AG08395 (cell line): ENCODE measurements around the gene JMJD4.
A peak's percentile ranks its signal among the peaks of the same experiment; 100 is the strongest.

Source experiments
- DNase-seq: peaks from one replicate; pipeline ENCODE4 v3.0.0; 2012; ENCODE audit warnings: mixed read lengths, low spot score

The JMJD4 gene, protein sequence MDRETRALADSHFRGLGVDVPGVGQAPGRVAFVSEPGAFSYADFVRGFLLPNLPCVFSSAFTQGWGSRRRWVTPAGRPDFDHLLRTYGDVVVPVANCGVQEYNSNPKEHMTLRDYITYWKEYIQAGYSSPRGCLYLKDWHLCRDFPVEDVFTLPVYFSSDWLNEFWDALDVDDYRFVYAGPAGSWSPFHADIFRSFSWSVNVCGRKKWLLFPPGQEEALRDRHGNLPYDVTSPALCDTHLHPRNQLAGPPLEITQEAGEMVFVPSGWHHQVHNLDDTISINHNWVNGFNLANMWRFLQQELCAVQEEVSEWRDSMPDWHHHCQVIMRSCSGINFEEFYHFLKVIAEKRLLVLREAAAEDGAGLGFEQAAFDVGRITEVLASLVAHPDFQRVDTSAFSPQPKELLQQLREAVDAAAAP

DNA sequence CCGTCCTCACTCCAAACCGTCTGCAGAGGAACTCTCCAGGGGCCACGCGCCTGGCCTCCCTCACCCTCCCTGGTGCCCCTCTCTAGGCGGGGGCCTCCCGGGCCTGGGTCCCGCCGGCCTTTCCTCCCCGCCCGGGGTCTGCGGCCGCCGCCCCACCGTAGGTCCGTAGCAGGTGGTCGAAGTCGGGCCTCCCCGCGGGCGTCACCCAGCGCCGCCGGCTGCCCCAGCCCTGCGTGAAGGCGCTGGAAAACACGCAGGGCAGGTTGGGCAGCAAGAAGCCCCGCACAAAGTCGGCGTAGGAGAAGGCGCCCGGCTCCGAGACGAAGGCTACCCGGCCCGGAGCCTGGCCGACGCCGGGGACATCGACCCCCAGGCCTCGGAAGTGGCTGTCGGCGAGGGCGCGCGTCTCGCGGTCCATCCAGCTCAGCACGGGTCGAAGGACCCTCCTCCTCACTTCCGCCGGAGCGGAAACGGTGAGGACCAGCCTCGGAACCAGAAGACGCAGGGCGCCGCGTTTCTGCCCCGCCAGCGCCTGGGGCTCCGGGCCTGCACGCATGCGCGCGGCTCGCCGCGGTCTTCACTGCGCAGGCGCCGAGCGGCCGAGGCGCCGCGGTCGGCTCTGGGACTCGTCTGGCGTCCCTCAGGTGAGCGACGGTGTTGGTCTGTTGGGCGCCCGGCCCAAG is at the start of gene JMJD4, which contains the start of gene SNAP47:
Gene JMJD4 (minus strand): TSS at position 447 of the 683 bp plus-strand sequence. CDS start 29 bp downstream, at position 418.
Gene SNAP47 (plus strand): TSS at position 580 of the 683 bp plus-strand sequence. CDS start 12,302 bp downstream, outside the sequence.
- DNase-seq, result peak; percentile 97

DNA sequence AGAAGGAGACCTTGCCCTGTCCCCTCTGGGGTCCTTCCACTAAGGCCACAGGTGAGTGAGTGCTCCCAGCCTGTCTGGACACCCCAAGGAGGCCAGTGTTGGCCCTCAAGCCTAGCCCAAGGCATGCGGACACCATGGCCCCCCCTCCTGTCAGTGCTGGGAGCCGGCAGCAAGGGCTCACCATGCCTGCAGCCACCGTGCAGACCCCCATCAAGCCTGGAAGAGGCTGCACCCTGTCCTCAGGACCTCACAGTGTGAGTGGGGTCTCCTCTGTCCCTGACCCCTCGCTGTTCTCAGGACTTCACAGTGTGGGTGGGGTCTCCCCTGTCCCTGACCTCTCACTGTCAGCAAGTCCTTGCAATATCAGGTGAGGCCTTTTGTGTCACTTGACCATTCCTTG is 47.1 kb upstream of the JMJD4 start:
- no peak for DNase-seq

DNA sequence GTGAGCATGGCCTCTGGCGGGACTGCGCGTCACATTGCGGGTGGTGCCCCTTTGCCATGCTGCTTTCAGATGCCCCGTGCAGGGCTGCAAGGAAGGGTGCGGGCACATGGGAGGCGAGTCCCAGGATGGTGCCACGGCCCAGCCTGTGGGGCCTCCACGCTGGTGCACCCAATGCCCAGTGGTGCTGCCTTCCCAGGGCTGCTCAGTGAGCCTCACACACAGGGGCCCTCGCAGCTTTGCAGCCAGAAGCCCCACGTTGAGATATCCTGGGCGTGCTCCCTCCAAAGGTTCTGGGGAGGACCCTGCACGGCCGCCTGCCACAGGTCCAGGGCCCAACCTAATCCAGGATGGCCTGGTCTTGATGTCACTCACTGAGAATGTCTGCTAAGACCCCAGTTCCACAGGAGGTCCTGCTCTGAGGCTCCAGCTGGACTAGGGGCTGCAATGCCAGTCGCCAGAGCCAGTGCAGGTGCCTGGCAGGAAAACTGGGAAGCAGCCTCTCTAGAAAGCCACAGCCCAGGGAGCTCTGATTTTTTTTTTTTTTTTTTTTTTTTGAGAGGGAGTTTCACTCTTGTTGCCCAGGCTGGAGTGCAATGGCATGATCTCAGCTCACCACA is 46.3 kb upstream of the JMJD4 start:
- no peak for DNase-seq

DNA sequence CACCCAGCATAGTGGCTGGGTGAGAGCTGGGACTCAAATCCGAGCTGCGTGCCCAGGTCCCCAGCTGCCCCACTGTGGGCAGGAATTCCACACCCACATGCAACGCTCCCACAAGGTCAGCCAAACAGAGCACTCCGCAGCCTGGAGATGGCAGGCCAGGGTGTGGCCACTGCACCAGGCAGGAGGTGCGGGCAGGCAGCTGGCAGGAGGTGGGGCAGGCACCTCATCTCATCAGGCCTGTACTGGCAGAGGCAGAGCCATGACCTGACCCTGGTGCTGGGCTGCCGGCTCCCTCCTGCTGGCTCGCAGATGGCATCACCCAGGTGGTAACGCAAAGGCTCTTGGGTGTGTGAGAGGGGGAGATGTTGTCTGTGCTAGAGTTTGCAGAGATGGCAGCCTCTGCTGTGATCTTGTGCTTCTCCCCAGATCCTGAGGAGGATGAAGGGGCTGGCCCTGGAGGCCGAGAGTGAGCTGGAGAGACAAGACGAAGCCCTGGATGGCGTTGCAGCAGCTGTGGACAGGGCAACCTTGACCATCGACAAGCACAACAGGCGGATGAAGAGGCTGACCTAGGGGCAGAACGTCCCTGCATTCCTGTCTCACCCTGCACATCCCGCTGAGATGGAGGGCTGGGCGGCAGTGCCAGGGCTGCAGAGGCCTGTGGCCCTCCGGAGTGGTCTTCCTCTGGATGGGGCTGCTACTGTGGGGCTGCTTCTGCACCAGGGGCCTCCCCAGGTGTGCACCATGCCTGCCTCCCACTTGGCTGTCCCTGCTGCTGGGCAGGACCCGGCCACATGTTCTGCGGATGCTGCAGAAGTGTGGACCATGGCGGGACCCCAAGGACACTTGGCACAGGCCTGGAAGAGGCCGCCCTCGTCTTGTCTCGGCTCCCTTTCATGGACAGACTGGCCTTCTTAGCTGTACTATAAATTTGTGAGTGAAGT is 45.3 kb upstream of the JMJD4 start:
- no peak for DNase-seq

DNA sequence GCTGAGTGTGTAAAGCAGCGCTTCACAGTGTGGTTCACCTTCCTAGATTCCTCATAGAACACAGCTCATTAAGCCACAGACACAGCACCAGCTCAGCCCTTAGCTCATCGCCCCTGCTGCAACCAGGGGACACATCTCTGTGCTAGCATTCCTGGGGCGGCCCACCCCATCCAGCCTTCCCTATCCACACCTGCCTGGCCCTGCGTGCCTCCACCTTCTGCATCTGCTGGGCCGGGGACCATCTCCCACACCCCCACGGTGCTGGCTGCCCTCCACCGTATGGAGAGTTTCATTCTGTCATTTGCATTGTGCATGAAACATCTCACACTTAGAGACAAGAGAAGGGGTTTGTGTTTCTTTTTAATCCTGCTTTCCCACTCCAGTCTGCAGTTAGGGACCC is 44.6 kb upstream of the JMJD4 start:
- DNase-seq, result no peak

DNA sequence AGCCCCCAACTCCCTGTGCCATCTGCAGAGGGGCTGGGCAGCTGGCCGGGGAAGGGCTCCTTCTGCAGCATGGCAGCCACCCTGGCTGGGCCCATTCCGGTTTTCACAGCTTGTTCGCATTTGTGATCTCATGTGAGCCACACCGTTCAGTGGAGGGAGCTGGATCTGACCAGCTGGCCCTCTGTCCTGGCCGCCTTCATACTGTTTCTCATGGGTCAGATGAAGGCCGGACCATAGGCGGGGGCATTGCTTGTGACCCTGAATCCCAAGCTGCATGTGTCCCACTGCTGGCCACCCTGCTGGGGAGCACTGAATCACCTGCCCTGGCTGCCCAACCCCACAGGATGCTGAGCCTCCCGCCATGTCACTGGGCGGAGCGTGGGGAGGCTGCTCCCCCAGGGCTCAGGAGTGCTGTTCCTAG is 43.9 kb upstream of the JMJD4 start:
- no peak for DNase-seq

DNA sequence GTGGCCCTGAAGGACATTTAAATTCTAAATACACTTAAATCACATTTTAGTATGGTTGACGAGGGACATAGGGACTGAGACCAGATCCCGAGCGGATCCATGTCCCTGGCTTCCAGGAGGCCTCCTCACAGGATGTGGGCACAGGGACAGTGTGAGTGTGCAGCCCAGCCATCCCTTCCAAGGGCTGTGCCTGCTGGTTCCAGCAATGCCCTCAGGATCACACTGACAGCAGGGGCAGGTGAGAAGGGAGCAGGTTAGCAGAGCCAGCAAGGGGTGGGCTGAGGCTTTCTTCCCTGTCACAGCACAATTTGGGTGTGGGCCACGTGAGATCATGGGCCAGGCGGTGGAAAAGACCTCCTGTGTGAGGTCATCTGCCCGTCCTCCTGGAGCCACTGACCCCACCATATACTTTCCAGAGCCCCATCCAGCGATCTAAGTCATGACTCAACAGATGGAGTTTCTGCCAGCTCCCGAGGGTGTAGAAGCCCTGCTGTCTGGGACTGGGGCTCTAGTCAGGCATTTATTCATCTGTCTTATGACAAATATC is 43.4 kb upstream of the JMJD4 start:
- DNase-seq, result peak; percentile 75

DNA sequence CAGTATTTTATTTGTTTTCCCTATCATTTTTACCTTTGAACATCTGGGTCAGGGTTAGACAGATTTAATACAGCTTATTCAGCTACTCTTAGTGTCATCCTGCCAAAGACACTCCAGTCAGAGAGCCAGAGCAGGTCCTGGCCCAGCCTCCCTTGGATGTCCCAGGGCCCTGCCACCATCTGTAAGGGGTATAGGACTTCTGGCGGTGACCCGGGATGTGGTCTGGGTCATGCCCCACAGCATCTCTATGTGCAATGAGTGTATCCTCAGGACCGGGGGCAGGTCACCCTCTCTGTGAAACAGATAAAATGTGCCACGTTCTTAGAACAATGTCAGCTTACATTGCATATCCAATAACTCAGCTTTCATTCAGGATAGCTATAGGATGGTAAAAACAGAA is 42.5 kb upstream of the JMJD4 start:
- no peak for DNase-seq

DNA sequence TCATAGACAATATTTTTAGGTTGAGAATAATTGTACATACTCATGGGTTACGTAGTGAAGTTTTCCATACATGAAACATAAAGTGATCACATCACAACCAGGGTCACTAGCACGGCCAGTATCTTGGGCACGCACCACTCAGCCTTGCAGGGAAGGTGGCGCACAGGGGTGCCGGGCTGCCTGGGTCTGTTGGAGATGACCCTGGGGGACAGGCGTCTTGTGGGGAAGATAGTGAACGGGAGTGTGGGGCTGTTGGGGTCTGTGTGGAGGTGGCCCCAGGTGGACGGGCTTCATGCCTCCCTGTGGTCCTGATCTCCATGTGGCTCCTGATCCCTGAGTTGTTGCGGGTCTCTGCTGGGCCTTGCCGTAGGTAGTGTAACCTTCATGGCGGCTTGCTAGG is 42.1 kb upstream of the JMJD4 start:
- no peak for DNase-seq

DNA sequence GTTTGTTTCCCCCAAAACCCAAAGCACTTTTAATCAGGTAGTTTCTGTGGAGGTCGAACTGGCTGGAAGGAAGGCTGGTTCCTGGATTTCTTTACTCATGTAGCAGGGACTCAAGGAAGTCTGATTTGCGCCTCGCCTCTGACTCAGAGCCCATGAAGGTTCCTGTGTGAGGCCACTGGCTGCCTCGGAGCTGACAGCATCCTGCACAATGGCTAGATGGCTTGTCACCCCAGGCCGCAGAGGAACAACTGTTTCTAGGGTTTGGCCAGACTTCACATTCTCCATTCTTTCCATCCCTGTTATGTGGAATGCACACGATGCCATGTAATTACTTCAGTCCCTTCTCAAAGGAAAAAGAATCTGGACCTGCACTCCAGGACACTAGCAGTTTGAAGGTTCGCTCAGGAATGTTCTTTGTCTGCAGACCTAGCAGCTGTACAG is 41.2 kb upstream of the JMJD4 start:
- peak; percentile 92 for DNase-seq

DNA sequence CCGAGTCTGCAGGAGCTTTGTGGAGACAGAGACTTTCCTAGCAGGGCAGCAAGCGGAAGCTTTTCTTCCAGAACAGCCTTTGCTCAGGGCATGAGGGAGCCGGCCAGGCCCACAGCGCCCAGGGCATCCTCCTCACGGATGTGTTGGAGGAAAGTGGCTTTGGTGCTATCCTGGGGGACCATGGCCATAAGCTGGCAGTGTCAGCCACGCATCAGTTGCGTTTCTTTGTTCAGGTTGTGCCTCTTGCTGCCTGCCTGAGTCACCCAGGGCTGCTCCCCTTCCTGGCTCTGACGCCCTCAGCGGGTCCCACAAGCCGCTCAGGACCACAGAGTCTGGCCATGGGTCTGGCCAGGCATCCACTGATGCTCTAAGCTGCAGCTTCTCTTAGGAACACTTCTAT is 40.7 kb upstream of the JMJD4 start:
- DNase-seq, result no peak

DNA sequence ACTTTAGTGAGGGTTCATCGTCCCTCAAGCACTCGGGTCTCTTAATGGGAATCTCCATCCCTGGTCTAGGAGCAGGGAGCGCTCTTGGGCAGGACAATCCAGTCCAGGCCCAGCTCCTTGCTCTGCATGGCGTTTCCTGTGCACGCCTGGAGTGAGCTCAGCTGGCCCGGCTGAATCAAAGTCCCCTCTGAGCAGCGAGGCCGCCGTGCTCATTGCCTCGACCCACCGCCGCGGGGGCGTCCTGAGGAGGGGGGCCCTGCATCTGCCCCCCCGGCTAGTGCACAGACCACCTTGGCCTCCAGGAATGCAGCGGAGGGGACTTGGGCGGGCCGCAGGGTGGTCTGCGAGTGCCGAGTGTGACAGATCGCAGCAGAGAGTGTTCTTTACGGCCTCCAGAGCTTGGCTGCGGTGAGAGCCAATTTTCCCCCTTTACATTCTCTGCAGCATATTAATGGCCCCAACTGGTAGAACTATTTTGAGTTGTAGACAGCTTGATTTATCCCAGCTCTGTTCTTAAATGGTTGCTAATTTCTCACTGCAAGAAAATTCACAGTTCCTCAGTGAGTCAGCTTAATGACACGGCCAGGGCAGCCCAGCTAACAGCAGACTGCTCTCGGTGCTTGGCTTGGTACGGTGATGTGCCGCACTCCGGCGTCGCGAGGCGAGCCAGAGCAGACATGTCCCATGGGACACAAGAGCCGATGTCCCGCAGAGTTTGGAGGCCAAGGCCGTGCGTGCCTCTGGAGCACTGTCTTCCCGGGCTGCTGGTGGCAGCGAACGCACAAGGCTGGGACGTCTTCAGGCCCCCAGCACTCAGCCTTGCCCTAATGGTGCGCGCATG is 39.9 kb upstream of the JMJD4 start:
- peak; percentile 55 for DNase-seq

DNA sequence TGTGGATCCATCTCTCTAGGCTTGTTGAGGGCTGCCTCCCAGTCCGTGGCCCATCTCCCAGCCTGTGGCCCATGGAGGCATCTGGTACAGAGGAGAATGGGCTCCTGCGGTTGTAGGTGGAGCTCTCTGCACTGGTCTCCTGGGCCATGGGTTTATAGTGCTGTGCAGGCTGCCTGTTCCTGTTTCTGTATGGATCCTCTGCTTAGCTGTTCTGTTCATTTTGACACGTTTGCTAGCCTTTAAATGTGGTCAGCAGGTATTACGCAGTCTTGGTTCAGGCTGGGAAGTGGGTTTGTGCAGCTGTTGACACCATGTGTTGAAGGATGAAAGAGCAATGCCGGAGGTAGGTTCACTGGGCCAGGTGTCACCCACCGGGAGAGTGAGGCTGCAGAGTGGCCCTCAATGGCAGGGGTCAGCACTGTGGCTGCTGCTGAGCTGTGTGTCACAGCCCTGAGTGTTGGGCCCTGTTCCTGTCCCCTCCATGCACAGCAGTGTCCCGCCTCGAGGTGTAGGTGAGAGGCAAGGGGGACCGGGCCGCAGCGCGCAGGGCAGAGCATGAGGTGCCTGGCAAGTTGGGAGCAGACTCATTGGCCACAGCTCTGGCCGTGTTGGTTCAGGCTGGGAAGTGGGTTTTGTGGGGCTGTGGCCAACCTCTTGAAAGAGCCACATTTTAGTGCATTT is 39.1 kb upstream of the JMJD4 start:
- DNase-seq, result no peak

DNA sequence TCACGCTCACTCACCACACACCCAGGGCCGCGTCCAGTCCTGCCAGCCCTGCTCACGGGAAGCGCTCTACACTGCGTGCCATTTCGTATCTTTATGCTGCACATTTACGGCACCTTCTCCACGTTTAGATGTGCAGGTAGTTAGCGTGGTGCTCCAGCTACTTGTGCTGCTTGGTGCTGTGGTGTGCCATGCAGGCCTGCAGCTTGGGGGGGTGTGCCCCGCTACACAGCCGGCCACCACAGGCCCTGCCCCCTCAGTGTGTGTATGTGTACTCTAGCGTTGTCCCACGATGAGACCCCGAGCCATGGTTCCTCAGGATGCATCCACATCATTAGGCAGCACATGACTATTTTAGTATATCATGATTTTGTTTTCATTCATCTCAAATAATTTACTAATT is 38.5 kb upstream of the JMJD4 start:
- DNase-seq, result no peak

DNA sequence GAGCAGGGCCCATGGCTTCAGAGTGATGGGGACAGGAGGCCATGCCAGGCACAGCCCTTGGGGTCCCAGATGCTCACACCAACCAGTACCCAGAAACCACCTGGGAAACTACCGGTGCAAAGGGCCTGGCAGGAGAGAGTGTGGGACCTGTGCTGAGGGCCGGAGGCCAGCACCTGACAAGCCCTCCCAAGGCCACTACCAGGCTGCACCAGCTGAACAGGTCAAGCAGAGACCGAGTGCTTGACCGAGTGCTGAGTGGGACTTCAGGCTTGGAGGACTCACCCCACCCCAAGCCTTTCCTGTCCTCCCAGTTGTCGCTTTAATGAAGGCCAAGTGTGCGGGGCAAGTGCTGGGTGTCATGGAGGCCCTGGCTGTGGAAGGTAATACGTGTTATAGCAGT is 36.7 kb upstream of the JMJD4 start:
- no peak for DNase-seq

DNA sequence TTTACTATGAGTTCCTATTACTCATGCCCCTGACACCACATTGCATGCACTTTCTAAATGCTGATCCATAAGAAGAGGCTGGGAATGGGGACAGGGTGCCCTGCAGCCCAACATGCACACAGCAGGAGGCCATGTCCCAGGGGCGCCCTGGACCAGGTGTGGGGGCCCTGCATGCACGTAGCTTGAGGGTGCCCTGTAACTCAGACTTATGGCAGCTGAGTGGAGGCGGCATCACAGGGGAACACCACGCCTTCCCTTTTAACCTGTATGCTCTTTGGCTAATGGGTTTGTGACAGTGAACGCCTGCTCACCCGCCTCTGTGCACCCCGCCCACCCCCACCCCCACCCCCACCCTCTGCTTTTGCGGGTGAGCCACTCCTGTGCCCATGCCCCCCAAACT is 36.2 kb upstream of the JMJD4 start:
- no peak for DNase-seq

DNA sequence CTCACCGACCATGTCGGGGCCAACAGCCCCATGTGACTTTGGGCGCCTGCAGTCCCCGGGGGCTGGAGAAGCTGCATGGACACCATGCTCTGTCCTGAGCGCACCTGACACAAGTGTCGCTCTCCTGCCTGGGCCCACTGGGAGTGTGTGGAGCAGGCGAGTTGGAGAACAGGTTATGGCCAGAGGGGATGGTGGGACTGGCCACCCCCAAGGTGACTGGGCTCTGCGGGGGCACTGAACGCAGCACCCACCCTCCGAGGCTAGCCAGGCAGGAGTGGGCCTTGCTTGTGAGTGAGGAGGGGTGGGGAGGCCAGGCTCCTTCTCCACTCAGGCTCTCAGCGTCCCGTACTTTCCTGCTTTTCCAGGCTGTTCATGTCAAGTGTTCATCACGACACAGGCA is 35.7 kb upstream of the JMJD4 start:
- no peak for DNase-seq

DNA sequence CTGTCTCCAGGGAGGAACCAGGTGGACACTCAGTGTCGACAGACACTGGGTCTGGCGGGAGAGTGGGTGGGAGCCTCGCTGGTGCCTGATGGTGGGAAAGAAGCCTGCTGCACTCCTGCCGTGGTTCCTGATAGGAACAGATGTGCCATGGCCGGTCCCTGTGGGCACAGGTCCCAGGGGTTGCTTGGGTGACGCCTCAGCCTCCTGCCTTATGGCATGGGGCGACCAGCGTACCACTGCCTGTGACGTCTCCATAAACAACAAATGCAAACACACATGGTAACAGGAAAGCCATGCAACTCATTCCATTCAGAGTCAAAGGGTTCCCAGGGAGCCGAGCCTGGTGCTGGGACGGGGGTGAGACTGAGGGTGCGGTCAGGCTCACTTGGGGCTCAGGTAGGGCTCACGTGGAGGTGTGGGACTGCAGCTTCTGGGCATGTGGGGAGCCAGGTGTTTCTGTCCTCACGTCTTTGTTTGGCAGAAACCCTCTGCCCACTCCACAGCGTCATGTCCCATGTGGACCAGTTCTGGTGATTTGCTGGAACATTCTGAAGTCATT is 34.9 kb upstream of the JMJD4 start:
- DNase-seq, result no peak
